ENCODE measurements around the gene IPCEF1. TPM values are rescaled to one million over a fixed set of nuclear protein-coding genes. Genes with fewer than 3 reads are reported as not detected.
A peak's percentile ranks its signal among the peaks of the same experiment; 100 is the strongest.

IPCEF1 gene
- total RNA-seq, 1 experiment from 2014 or later: 0.48 TPM

GRCh38 chr6:154343473-154344308 lies 12.9 kb downstream of the IPCEF1 start:
- H3K27me3 ChIP-seq (ENCODE audit: insufficient read depth, low read length): no peaks in the 10 kb centered on the region
- no peaks in the 10 kb centered on the region for H3K9me3 ChIP-seq (ENCODE audit: control insufficient read depth, low read depth, low read length)
- no peaks in the 10 kb centered on the region for H4K20me1 ChIP-seq (ENCODE audit: control insufficient read depth, insufficient read depth, insufficient read length)
- Mint-ChIP-seq H3K27ac (0 out of 7 replicates have a peak overlapping the region, but pooled peaks of 1 of the 3 experiments have one; percentile 27), H3K4me1 (peaks cover 29 to 36% of the 10 kb centered on the region in 2 experiments), H3K9me3 (peaks cover 5 to 7% of the 10 kb centered on the region in 2 experiments; a peak in 3 of 5 replicates), H3K36me3 (ENCODE audit: insufficient read depth in 1 of 3, low read depth in 3 of 3) (peaks cover 0 to 7% (median 1%) of the 10 kb centered on the region in 3 experiments; a peak in 3 of 7 replicates), H3K4me3 (peak overlapping the region; percentile 2 to 19; a peak in 3 of 5 replicates), H3K27me3 (ENCODE audit: low read depth) (no peaks in the 10 kb centered on the region; the same call in 1 of the 2 replicates)
- H2BK20ac ChIP-seq (ENCODE audit: low read depth, low read length, poor library complexity, severe bottlenecking): no peak overlapping the region
- no peak overlapping the region for H2BK15ac ChIP-seq (ENCODE audit: low read depth, low read length)
- H2BK12ac ChIP-seq (ENCODE audit: insufficient read length, low read depth, low read length): peak overlapping the region; percentile 90
- H2BK5ac ChIP-seq (ENCODE audit: insufficient read length, low read length): no peak overlapping the region
- H2AK5ac ChIP-seq (ENCODE audit: insufficient read length, low read length): no peak overlapping the region
- no peak overlapping the region; the same call in 1 of the 2 replicates for H3K14ac ChIP-seq (ENCODE audit: insufficient read depth, low read length)
- peak overlapping the region; percentile 45 for H3T11ph ChIP-seq (ENCODE audit: low read length)
- no peak overlapping the region for H3K56ac ChIP-seq (ENCODE audit: insufficient read length, low read depth, low read length)
- H4K5ac ChIP-seq (ENCODE audit: insufficient read length, low read depth, low read length): no peak overlapping the region
- H3K27ac ChIP-seq (ENCODE audit: insufficient read length, low read depth, low read length): no peak overlapping the region
- peak overlapping the region; percentile 56 for H3K18ac ChIP-seq (ENCODE audit: insufficient read length, low read depth, low read length)
- H3K23me2 ChIP-seq (ENCODE audit: insufficient read length, low read depth, low read length, poor library complexity, severe bottlenecking): no peaks in the 10 kb centered on the region
- no peak overlapping the region for H4K91ac ChIP-seq (ENCODE audit: insufficient read length, low read depth, low read length)
- H3K79me2 ChIP-seq (ENCODE audit: insufficient read depth, low read length): no peaks in the 10 kb centered on the region
- H3K4ac ChIP-seq (ENCODE audit: low read depth, low read length): no peak overlapping the region
- H2BK120ac ChIP-seq (ENCODE audit: low read depth, low read length, poor library complexity, severe bottlenecking): no peak overlapping the region
- H3K23ac ChIP-seq (ENCODE audit: insufficient read length, low read depth, low read length): no peak overlapping the region
- no peaks in the 10 kb centered on the region for H3K79me1 ChIP-seq (ENCODE audit: insufficient read depth, low read depth, low read length, poor library complexity, severe bottlenecking)
- H2AFZ ChIP-seq (ENCODE audit: low read length): peak overlapping the region; percentile 59
- H3K9ac ChIP-seq (ENCODE audit: extremely low read depth, insufficient read length, low read length): no peak overlapping the region
- WGBS (ENCODE audit: extremely low coverage, insufficient read length, low lambda C conversion rate): no CpG with 5 or more reads among the region's 16 CpGs
- DNase-seq: peak; percentile 94
- TF ChIP-seq CTCF (conservative IDR thresholded peaks at IDR 0.05): peak; percentile 57
- H3K4me2 ChIP-seq (ENCODE audit: insufficient read depth, insufficient read length, low read length): peak overlapping the region; percentile 50
- peaks cover 7% of the 10 kb centered on the region; the same call in 1 of the 2 replicates for H3K4me1 ChIP-seq (ENCODE audit: insufficient read depth, low read length)
- no peak overlapping the region for H4K8ac ChIP-seq (replicated peaks; ENCODE audit: insufficient read length, low read depth, low read length)

All from H9 (cell line).